Measurements from ENCODE around the gene ARPC1B.

GRCh38 chr7:99422625-99423024 is 48.1 kb downstream of the ARPC1B start:
- TF ChIP-seq CTCF (IDR thresholded peaks at IDR 0.05) (no peak), POLR2A (IDR thresholded peaks at IDR 0.05) (no peak)
